HUDEP-2 (cell line): ENCODE measurements around the gene MEGF11.

ENCODE experiments used
- DNase-seq, 76 experiments: peaks; one replicate each; lab custom pipeline; 2025; ENCODE audit not compliant: unreplicated experiment in 76 of 76; lab: John Stamatoyannopoulos, UW

Gene MEGF11

DNA sequence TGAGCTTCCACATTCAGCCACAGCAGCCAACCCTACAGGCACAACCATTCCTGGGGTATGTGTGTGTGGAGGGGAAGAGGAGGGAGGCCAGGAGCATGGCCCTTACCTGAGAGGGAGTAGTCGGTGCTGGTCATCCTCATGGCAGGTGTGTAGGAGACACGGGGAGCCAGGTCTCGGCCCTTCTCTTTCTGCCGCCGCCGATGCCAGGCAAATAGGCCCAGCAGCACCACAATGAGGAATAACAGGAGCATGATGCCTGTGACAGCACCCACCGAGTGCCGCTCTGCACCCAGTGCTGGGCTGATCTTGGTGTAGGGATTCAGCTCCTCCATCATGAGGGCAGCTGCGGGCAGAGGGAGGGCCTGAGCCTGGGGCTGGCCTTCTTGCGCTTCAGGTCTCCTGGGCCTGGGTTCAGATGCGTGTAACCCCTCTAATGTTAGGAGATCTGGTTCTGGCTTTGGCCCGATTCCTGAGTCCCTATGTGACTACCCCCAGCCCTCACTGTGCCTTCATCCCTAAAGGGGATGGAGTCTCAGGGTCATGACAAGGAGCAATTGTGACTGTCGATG is 339.8 kb downstream of the MEGF11 start:
- no peak for DNase-seq

DNA sequence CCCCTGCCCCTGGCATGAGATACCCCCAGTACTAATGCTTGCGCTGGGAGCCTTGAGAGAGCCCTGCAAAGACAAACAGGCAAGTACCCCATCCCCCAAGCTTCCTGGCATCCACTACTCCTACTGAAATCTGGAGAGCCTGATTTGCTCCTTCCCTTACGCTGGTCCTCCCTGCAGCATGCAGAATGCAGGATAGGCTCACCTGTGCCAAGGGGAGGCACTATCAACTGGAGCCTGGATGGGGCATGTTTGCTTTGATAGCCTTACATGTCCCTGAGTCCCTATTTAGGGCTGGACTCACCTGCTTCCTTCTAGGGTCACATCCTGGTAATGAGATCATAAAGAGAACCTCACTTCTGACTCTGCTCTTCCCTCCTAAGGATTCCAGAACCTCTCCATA is 341.3 kb downstream of the MEGF11 start:
- no peak for DNase-seq

GRCh38 chr15:65910341-65910740 is 343.2 kb downstream of the MEGF11 start:
- DNase-seq: no peak

DNA sequence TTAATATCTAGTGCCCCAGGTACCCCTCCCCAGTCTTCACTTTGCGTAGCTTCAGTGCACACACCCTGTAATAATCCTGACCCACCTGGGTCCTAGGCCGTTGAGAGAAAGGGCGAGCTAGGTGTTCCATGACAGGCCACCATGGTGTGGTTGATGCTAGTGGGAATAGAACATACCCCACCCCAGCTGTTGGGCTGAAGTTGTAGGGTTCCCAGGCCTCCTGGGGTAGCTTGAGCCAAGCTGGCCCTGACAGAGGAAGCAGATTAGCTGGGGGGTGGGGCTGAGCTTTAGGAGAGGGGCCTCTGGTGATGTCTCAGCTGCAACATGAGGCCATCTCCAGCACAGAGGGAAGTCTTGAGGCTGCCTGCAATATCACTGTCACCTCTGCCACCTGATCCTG is 343.7 kb downstream of the MEGF11 start:
- no peak for DNase-seq

DNA sequence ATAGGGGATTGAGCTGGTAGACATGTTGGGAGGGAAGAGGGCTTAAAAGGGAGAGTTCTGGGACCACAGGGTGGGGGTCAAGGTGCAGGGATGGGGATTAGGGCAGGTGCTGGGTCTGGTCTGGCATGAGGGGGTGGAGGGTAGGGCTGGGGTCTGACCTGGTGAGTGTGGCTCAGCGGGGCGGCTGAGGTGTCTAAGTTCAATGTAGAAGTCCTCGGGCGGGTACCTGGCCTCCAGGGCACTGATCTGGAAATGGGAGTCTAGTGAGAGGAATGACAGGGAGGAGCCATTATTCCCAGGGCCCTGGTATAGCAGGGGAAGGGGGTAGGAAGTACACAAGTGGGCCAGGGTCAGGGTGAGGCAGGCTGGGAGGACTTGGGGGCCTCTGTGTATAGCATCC is 344.7 kb downstream of the MEGF11 start:
- DNase-seq: no peak

- DNase-seq: no peak
Measured at GRCh38 chr15:65907661-65908060, 345.9 kb downstream of the MEGF11 start.

DNA sequence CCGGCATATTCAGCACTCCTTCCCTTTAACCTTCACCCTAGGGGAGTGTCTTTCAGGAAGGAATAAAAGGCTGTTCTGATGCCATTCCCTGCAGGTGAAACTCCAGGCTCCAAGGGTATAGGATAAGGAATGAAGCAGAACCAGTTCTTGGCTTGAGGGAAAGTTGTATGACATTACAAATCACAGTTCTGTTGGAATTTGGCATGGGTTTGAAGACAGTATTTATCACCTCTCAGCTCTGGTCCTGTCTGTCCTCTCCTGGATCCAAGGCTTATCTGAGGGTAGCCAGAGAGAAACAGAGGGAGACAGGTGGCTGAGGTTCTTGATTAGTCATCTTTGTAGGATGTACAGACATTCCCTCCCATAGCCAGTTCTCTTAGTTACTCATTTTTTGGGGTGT is 347.2 kb downstream of the MEGF11 start:
- DNase-seq: no peak

DNA sequence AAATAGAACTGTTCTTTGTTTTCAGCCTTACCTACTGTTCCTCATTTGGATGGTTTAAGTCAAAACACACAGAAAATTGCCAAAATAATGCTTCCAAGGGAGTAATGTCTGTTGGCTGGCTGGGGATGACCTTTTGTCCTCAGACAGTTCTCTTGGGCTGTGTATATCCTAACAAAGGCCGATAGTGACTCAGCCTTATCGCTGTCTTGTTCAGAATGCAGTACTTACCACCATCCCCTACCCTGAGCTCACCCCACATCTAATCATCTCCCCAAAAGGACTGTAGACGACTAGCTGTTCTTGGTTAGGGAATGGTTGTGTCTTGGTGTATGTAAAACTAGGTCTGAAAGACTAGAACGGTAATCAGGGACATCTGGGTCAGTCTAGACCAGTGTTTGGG is 349.2 kb downstream of the MEGF11 start:
- DNase-seq: no peak

GRCh38 chr15:65903296-65904073 is 350.1 kb downstream of the MEGF11 start:
- no peak for DNase-seq

DNA sequence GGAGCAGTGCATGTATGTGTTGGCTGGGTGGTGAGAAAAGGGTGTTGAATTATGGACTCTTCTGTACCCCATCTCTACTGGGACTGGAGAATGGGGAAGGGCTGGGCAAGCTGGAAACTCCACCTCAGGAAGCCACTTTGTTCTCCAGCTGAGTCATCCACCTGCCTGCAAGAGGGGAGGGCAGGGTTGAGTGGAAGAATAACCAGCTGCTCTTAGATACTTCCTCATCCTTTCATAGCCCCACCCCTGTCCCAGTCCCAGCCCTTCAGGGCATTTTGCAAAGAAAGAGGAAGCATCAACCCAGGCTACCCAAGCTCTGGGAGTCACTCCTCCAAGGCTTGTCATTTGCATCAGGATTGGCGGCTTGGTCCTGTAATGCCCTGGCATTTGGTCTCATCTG is 351.2 kb downstream of the MEGF11 start:
- DNase-seq: peak in 30 of 76 experiments; percentile 8 to 55 (median 19)

- no peak for DNase-seq
Measured at GRCh38 chr15:65901836-65902235, 351.7 kb downstream of the MEGF11 start.

GRCh38 chr15:65901336-65901735 is 352.2 kb downstream of the MEGF11 start:
- peak in 1 of 76 experiments; percentile 5 for DNase-seq

GRCh38 chr15:65900488-65900887 is 353.1 kb downstream of the MEGF11 start:
- no peak for DNase-seq

GRCh38 chr15:65896236-65896635 is 357.3 kb downstream of the MEGF11 start:
- DNase-seq: no peak

DNA sequence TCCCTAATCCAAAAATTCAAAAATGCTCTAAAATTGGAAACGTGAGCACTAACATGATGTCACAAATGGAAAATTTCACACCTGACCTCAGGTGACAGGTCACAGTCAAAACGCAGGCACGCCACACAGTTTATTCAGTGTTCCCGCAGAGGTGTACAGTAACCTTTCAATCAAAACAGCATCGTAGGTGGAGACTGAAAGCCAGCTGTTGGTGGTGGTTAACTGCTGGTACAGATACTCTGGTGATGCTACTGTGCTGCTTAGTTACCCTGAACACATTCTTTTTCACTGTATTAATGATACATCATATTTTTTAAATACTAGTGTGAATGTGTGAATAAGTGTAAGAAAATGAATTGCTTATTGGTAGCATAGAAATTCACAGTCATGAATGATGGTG is 360.5 kb downstream of the MEGF11 start:
- no peak for DNase-seq

DNA sequence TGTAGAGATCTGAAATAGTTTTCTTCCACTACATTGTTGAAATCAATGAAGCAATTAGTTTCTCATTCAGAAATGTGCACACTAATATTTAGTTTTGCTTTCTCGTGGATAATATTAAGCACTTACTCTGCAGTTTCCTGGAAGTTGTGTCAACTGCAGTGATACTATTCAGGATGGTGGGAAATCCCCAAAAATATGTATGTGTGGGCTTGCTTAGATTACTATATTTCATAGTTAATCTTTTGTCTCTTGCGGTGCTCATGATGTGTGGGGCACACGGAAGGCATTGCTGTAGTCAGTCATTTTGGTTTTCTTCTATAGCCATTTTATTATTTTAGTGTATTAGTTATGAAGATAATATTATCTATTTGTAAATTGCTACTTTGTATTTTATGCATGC is 364.6 kb downstream of the MEGF11 start:
- no peak for DNase-seq

- no peak for DNase-seq
Measured at GRCh38 chr15:65887565-65887964, 366.0 kb downstream of the MEGF11 start.

DNA sequence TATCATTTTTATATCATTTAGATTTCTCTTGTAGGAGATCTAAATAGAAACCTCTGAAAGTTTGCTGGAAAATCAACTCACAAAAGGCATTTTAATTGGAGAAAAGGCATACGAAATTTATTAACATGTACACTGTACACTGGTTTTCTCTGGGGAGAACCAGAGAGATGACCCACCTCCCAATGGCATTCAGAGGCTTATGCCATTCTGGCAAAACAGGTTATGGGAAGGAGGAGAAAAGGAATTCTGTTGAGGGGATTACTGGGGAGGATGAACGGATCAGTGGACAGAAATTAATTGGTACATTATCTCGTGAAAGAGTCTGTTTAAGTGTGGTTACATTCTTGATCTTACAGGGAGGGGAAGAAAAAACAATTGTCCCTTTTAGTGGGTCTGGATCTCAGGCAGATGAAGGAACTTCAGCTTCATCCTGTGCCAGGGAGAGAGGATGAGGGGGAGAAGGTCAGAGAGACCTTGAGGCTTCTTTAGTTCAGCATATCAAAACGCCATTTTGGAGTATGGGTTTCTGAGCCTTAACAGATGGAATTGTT is 367.8 kb downstream of the MEGF11 start:
- DNase-seq: no peak

- no peak for DNase-seq
Measured at GRCh38 chr15:65884511-65884910, 369.0 kb downstream of the MEGF11 start.

DNA sequence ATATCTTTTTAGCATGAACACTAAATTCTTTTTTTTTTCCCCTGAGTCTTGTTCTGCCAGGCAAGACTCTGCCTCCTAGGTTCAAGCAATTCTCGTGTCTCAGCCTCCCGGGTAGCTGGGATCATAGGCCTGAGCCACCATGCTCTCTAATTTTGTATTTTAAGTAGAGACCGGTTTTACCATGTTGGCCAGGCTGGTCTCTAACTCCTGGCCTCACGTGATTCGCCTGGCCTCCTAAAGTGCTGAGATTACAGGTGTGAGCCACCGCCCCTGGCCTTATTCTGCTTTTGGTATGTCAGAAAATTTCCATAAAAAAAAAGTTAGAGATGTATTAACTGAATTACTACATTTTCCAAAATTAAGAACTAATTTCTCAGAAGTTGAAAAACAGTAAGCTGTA is 370.0 kb downstream of the MEGF11 start:
- DNase-seq: no peak

DNA sequence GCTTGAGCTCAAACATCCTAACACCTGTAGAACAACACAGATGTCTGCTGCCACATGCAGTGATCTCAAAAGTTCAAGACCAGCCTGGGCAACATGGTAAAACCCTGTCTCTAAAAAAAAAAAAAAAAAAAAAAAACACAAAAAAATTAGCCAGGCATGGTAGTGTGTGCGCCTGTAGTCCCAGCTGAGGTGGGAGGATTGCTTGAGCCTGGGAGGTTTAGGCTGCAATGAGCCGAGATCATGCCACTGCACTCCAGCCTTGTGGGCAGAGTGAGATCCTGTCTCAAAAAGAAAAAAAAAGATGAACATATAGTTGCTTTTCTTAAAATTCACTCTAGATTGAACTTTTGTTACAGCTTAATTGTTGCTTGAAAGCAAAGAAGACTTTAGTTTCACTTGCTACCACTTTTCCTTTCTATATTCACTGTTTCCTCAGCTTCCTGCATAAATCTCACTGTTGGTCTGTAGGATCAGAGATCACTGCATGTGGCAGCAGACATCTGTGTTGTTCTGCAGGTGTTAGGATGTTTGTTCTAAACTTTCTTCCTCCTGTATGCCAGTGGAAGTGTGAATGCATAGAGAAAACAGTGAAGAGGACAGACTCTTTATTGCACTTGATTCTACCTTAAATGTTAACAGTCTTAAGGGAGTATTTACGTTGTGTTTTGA is 371.6 kb downstream of the MEGF11 start:
- no peak for DNase-seq

DNA sequence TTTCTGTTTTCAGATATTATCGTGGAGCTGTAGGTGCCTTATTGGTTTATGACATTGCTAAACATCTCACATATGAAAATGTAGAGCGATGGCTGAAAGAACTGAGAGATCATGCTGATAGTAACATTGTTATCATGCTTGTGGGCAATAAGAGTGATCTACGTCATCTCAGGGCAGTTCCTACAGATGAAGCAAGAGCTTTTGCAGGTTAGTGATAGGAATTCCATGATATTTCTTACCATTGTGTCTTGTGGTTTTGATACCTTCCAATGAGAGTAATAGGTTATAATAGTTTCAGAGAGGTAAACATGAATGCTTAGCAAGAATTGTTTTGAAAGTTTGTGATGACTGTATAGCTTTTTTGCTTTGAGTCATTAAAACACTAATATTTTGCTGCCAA is 375.8 kb downstream of the MEGF11 start:
- DNase-seq: no peak
